GM19025 (cell line): ENCODE results near the gene SHISA6.

Experiments used
- ATAC-seq: cut with Tn5 transposase; IDR thresholded peaks from one replicate; pipeline ENCODE4 v1.9.1; 2021; ENCODE audit warnings: mild to moderate bottlenecking, low read depth, moderate library complexity; ENCODE audit not compliant: unreplicated experiment

Gene SHISA6

GRCh38 chr17:11506635-11507034 lies 265.6 kb downstream of the SHISA6 start:
- no peak for ATAC-seq

- ATAC-seq: no peak
Observed at GRCh38 chr17:11511696-11512095, 270.7 kb downstream of the SHISA6 start.

GRCh38 chr17:11514565-11514964 lies 273.6 kb downstream of the SHISA6 start:
- no peak for ATAC-seq

- ATAC-seq: no peak
Observed at GRCh38 chr17:11514981-11515680, 274.1 kb downstream of the SHISA6 start.

- ATAC-seq: no peak
Observed at GRCh38 chr17:11515901-11516300, 274.9 kb downstream of the SHISA6 start.

- ATAC-seq: no peak
Observed at GRCh38 chr17:11535231-11535630, 294.2 kb downstream of the SHISA6 start.

GRCh38 chr17:11538366-11538765 lies 297.4 kb downstream of the SHISA6 start:
- no peak for ATAC-seq

GRCh38 chr17:11539637-11540036 lies 298.6 kb downstream of the SHISA6 start:
- no peak for ATAC-seq

GRCh38 chr17:11545002-11545401 lies 304.0 kb downstream of the SHISA6 start:
- ATAC-seq: no peak

GRCh38 chr17:11545696-11546095 lies 304.7 kb downstream of the SHISA6 start:
- no peak for ATAC-seq

GRCh38 chr17:11547853-11548252 lies 306.8 kb downstream of the SHISA6 start:
- no peak for ATAC-seq

- ATAC-seq: no peak
Observed at GRCh38 chr17:11548398-11548797, 307.4 kb downstream of the SHISA6 start.

- no peak for ATAC-seq
Observed at GRCh38 chr17:11550431-11550830, 309.4 kb downstream of the SHISA6 start.

- ATAC-seq: no peak
Observed at GRCh38 chr17:11551442-11551841, 310.4 kb downstream of the SHISA6 start.

GRCh38 chr17:11553135-11553534 lies 312.1 kb downstream of the SHISA6 start:
- ATAC-seq: no peak

GRCh38 chr17:11554042-11554441 lies 313.0 kb downstream of the SHISA6 start:
- ATAC-seq: no peak

- ATAC-seq: no peak
Observed at GRCh38 chr17:11554542-11554941, 313.5 kb downstream of the SHISA6 start.

GRCh38 chr17:11555530-11555929 lies 314.5 kb downstream of the SHISA6 start:
- ATAC-seq: no peak

- no peak for ATAC-seq
Observed at GRCh38 chr17:11557727-11558452, 316.9 kb downstream of the SHISA6 start.

- ATAC-seq: no peak
Observed at GRCh38 chr17:11558681-11559234, 317.7 kb downstream of the SHISA6 start.

- no peak for ATAC-seq
Observed at GRCh38 chr17:11559601-11560000, 318.6 kb downstream of the SHISA6 start.

GRCh38 chr17:11561281-11561680 lies 320.3 kb downstream of the SHISA6 start:
- no peak for ATAC-seq
